Neural cell (in vitro differentiated cells): Measurements from ENCODE around the gene GRM1. TPM values are rescaled to one million over a fixed set of nuclear protein-coding genes. Genes with fewer than 3 reads are reported as not detected.

Source experiments
- H2AFZ ChIP-seq: fragments of 200-600, 300-800 bp; sonication (generic), shearing (Covaris generic); 2 replicates; pipeline ENCODE4 v1.6.0; 2014; ENCODE audit warnings: low read depth, mild to moderate bottlenecking, antibody characterized with exemption, low read length, moderate library complexity
- H3F3A ChIP-seq: fragments of 200-600 bp; shearing (Covaris generic); 2 replicates; pipeline ENCODE4 v1.6.1; 2016; ENCODE audit warnings: mild to moderate bottlenecking, moderate library complexity, mixed read lengths, antibody characterized with exemption, low read length; ENCODE audit not compliant: insufficient read depth, poor library complexity, severe bottlenecking
- H3K27ac ChIP-seq: fragments of 200-600, 300-800 bp; sonication (generic), shearing (Covaris generic); 2 replicates; pipeline ENCODE4 v1.5.1; 2014; ENCODE audit warnings: mild to moderate bottlenecking, low read length, moderate library complexity
- H3K27me3 ChIP-seq: fragments of 300-800, 200-600 bp; sonication (generic), shearing (Covaris generic); 2 replicates; pipeline ENCODE4 v1.6.0; 2014; ENCODE audit warnings: mild to moderate bottlenecking, low read depth, low read length, moderate library complexity; ENCODE audit not compliant: insufficient read depth
- H3K36me3 ChIP-seq: fragments of 300-800, 200-600 bp; sonication (generic), shearing (Covaris generic); 2 replicates; pipeline ENCODE4 v1.5.1; 2014; ENCODE audit warnings: mild to moderate bottlenecking, antibody characterized with exemption, low read length, moderate library complexity; ENCODE audit not compliant: insufficient read depth
- H3K4me2 ChIP-seq: fragments of 300-800, 200-600 bp; sonication (generic), shearing (Covaris generic); 2 replicates; pipeline ENCODE4 v1.6.0; 2014; ENCODE audit warnings: mild to moderate bottlenecking, low read length
- H3K4me3 ChIP-seq: fragments of 300-800, 200-600 bp; sonication (generic), shearing (Covaris generic); 2 replicates; pipeline ENCODE4 v1.5.1; 2014; ENCODE audit warnings: mild to moderate bottlenecking, low read length, moderate library complexity
- H3K79me2 ChIP-seq: fragments of 200-600 bp; shearing (Covaris generic); replicated peaks from 2 replicates; pipeline ENCODE4 v1.6.0; 2014; ENCODE audit warnings: mild to moderate bottlenecking, low read length, moderate library complexity; ENCODE audit not compliant: insufficient read depth
- H3K9ac ChIP-seq: fragments of 300-800, 200-600 bp; sonication (generic), shearing (Covaris generic); 2 replicates; pipeline ENCODE4 v1.6.1; 2016; ENCODE audit warnings: mild to moderate bottlenecking, low read length, mixed read lengths
- H3K9me2 ChIP-seq: fragments of 200-600 bp; shearing (Covaris generic); 2 replicates; pipeline ENCODE4 v1.6.1; 2016; ENCODE audit warnings: mild to moderate bottlenecking, low read length, mixed read lengths; ENCODE audit not compliant: insufficient read depth
- H3K9me3 ChIP-seq: fragments of 200-600, 300-800 bp; sonication (generic), shearing (Covaris generic); 2 replicates; pipeline ENCODE4 v1.6.1; 2016; ENCODE audit warnings: mild to moderate bottlenecking, mixed run types, low read length, moderate library complexity, mixed read lengths
- H4K20me1 ChIP-seq: fragments of 200-600 bp; shearing (Covaris generic); 2 replicates; pipeline ENCODE4 v1.6.1; 2016; ENCODE audit warnings: mild to moderate bottlenecking, mixed run types; ENCODE audit not compliant: insufficient read depth
- CTCF ChIP-seq: fragments of 450-650 bp; IDR thresholded peaks from 2 replicates; pipeline ENCODE4 v1.5.1; 2014; ENCODE audit warnings: antibody characterized with exemption, mild to moderate bottlenecking, moderate library complexity; ENCODE audit not compliant: poor library complexity, severe bottlenecking
- EP300 ChIP-seq: fragments of 450-650 bp; conservative IDR thresholded peaks from 2 replicates; pipeline ENCODE4 v1.6.1; 2014; ENCODE audit warnings: antibody characterized with exemption, mild to moderate bottlenecking, moderate library complexity; ENCODE audit not compliant: poor library complexity, severe bottlenecking
- EZH2 ChIP-seq: fragments of 200-600, 300-800 bp; shearing (Covaris generic), sonication (generic); IDR thresholded peaks from 2 replicates; pipeline ENCODE4 v1.6.1; 2014; ENCODE audit warnings: antibody characterized with exemption, low read length, borderline replicate concordance, mild to moderate bottlenecking; ENCODE audit not compliant: insufficient read depth, poor library complexity, severe bottlenecking
- MXI1 ChIP-seq: fragments of 450-650 bp; conservative IDR thresholded peaks from 2 replicates; pipeline ENCODE4 v1.6.1; 2014; ENCODE audit warnings: antibody characterized with exemption, mild to moderate bottlenecking; ENCODE audit not compliant: poor library complexity, severe bottlenecking
- POLR2AphosphoS5 ChIP-seq: IDR thresholded peaks from 2 replicates; pipeline ENCODE4 v1.6.1; 2012
- RAD21 ChIP-seq: fragments of 450-650 bp; conservative IDR thresholded peaks from 2 replicates; pipeline ENCODE4 v1.6.1; 2014; ENCODE audit warnings: antibody characterized with exemption, mild to moderate bottlenecking, moderate library complexity
- SMC3 ChIP-seq: fragments of 450-650 bp; conservative IDR thresholded peaks from 2 replicates; pipeline ENCODE4 v1.6.1; 2014; ENCODE audit warnings: antibody characterized with exemption, mild to moderate bottlenecking, moderate library complexity; ENCODE audit not compliant: poor library complexity
- TAF1 ChIP-seq: IDR thresholded peaks from 2 replicates; pipeline ENCODE4 v1.6.1; 2012; ENCODE audit warnings: low read depth
- polyA plus RNA-seq: library from polyadenylated mRNA; depleted of rRNA; stranded (reverse); fragments of >200 nt; gene quantifications from 2 replicates; pipeline ENCODE4 v1.2.3, GENCODE V29; 2014
- TF ChIP-seq, protein P1 (sequence below): IDR thresholded peaks from 2 replicates; pipeline ENCODE4 v1.6.1; 2012; ENCODE audit warnings: borderline replicate concordance

Gene GRM1
- polyA plus RNA-seq, 1 donor from 2014 or later = 2.9 TPM

- no peaks in the 10 kb centered on the region for H3K36me3 ChIP-seq
- H3F3A ChIP-seq = no peaks in the 10 kb centered on the region
- no peaks in the 10 kb centered on the region for H3K9me3 ChIP-seq
- no peaks in the 10 kb centered on the region for H3K79me2 ChIP-seq
- H3K4me3 ChIP-seq = no peak overlapping the region
- H3K9ac ChIP-seq = no peak overlapping the region
- H4K20me1 ChIP-seq = no peaks in the 10 kb centered on the region
- no peak overlapping the region for H3K4me2 ChIP-seq
- H3K9me2 ChIP-seq = no peaks in the 10 kb centered on the region
- H3K27ac ChIP-seq = no peak overlapping the region
- H2AFZ ChIP-seq = no peak overlapping the region
- no peak for TF ChIP-seq CTCF
- no peak for TF ChIP-seq SMC3
- TF ChIP-seq MXI1 = no peak
- no peak for TF ChIP-seq EZH2
- TF ChIP-seq EP300 = no peak
- TF ChIP-seq, protein P1, sequence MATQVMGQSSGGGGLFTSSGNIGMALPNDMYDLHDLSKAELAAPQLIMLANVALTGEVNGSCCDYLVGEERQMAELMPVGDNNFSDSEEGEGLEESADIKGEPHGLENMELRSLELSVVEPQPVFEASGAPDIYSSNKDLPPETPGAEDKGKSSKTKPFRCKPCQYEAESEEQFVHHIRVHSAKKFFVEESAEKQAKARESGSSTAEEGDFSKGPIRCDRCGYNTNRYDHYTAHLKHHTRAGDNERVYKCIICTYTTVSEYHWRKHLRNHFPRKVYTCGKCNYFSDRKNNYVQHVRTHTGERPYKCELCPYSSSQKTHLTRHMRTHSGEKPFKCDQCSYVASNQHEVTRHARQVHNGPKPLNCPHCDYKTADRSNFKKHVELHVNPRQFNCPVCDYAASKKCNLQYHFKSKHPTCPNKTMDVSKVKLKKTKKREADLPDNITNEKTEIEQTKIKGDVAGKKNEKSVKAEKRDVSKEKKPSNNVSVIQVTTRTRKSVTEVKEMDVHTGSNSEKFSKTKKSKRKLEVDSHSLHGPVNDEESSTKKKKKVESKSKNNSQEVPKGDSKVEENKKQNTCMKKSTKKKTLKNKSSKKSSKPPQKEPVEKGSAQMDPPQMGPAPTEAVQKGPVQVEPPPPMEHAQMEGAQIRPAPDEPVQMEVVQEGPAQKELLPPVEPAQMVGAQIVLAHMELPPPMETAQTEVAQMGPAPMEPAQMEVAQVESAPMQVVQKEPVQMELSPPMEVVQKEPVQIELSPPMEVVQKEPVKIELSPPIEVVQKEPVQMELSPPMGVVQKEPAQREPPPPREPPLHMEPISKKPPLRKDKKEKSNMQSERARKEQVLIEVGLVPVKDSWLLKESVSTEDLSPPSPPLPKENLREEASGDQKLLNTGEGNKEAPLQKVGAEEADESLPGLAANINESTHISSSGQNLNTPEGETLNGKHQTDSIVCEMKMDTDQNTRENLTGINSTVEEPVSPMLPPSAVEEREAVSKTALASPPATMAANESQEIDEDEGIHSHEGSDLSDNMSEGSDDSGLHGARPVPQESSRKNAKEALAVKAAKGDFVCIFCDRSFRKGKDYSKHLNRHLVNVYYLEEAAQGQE = no peak
- TF ChIP-seq POLR2AphosphoS5 = no peak
- TF ChIP-seq TAF1 = no peak
- TF ChIP-seq RAD21 = no peak
- no peaks in the 10 kb centered on the region for H3K27me3 ChIP-seq
These were observed 173.7 kb downstream of the GRM1 start for GRCh38 chr6:146202570-146202969.

- no peak overlapping the region for H3K4me2 ChIP-seq
- no peak for TF ChIP-seq SMC3
- TF ChIP-seq, protein P1 = no peak
- no peak for TF ChIP-seq TAF1
- no peaks in the 10 kb centered on the region for H3K79me2 ChIP-seq
- no peaks in the 10 kb centered on the region for H4K20me1 ChIP-seq
- no peak overlapping the region for H2AFZ ChIP-seq
- no peak overlapping the region for H3K9ac ChIP-seq
- no peaks in the 10 kb centered on the region for H3K9me2 ChIP-seq
- H3K4me3 ChIP-seq = no peak overlapping the region
- no peaks in the 10 kb centered on the region for H3K9me3 ChIP-seq
- no peak overlapping the region for H3K27ac ChIP-seq
- no peaks in the 10 kb centered on the region for H3F3A ChIP-seq
- H3K36me3 ChIP-seq = no peaks in the 10 kb centered on the region
- H3K27me3 ChIP-seq = no peaks in the 10 kb centered on the region
These were observed 181.1 kb downstream of the GRM1 start for GRCh38 chr6:146209942-146210341.
